Testis (tissue), 2 donors: ENCODE data around the gene TRRAP.

ENCODE experiments used
- CTCF ChIP-seq, 3 experiments: fragments of 450-650 bp in 2 of 3; fragments of 200-600 bp in 1 of 3; sonication (generic) in 1 of 3; IDR thresholded peaks; one replicate each; pipeline ENCODE4 v1.5.1; 2016 to 2019; ENCODE audit warnings: antibody characterized with exemption in 3 of 3, mild to moderate bottlenecking in 2 of 3, moderate library complexity in 1 of 3
- POLR2A ChIP-seq: fragments of 450-650 bp; IDR thresholded peaks from one replicate; pipeline ENCODE4 v1.6.1; 2017; ENCODE audit warnings: antibody characterized with exemption, mild to moderate bottlenecking, moderate library complexity

DNA sequence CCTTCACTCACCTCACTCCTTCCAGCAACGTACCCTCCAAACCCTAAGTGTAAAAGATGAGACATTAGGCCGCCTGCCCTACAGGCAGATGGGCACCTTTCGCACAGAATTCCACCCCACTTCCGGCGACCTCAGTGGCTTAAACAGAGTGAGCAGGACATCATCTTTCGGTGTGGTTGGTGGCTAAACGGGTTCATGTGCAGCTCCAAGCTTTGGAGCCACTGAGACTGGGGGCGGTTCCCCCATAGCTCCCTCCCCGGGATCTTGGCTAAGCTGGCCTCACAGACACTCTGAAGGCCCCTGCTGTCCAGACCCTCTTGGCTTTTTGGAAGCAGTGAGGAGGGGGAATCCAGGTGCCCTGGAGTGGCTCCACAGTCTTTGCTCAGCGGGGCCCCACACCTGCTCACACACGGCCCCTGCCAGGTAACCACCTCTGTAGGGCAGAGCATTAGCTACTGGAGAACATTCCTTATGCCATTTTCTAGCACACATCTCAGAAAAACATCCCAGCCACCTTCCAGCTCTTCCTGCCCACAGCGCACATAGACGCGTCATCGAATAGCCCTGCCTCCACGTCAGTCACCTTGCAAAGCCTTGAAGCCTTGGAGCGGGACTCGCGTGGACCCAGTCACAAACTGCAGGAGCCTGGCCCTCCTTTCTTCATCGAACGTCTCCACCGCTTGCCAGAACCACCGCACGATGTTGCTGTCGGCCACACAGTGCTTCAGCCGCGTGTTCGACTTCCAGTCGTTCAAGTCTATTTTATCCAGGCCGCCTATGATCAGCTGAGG, 156.8 kb downstream of the TRRAP start:
- TF ChIP-seq POLR2A, result no peak
- TF ChIP-seq CTCF (IDR thresholded peaks at IDR 0.05), result no peak
